HS-5 (cell line): ENCODE results near the gene AMZ1.
A peak's percentile ranks its signal among the peaks of the same experiment; 100 is the strongest.

ENCODE experiments used
- DNase-seq: peaks from one replicate; pipeline ENCODE4 v3.0.0-alpha.2; 2012; ENCODE audit warnings: low read depth

Gene AMZ1

GRCh38 chr7:2754086-2754485 lies 66.1 kb downstream of the AMZ1 start:
- DNase-seq, result no peak

GRCh38 chr7:2754912-2755311 lies 66.9 kb downstream of the AMZ1 start:
- DNase-seq, result no peak

- DNase-seq, result no peak
These were observed 67.5 kb downstream of the AMZ1 start for GRCh38 chr7:2755531-2755930.

GRCh38 chr7:2757361-2757903 lies 69.4 kb downstream of the AMZ1 start:
- peak; percentile 60 for DNase-seq

GRCh38 chr7:2757904-2758672 lies 70.1 kb downstream of the AMZ1 start:
- DNase-seq, result peak; percentile 99

GRCh38 chr7:2758673-2759616 lies 70.9 kb downstream of the AMZ1 start:
- DNase-seq, result no peak

GRCh38 chr7:2759736-2760097 lies 71.7 kb downstream of the AMZ1 start:
- no peak for DNase-seq

- DNase-seq, result no peak
These were observed 72.3 kb downstream of the AMZ1 start for GRCh38 chr7:2760098-2760889.

- DNase-seq, result no peak
These were observed 73.2 kb downstream of the AMZ1 start for GRCh38 chr7:2761131-2761624.

- no peak for DNase-seq
These were observed 73.9 kb downstream of the AMZ1 start for GRCh38 chr7:2761801-2762497.

- DNase-seq, result no peak
These were observed 75.6 kb downstream of the AMZ1 start for GRCh38 chr7:2763597-2763996.

- no peak for DNase-seq
These were observed 76.6 kb downstream of the AMZ1 start for GRCh38 chr7:2764621-2765020.
